RWPE1 (cell line): ENCODE data around the gene IDI1.

Experiments used
- CTCF ChIA-PET: fragments of 350-600 bp; sonication (Branson Sonifier 250); formaldehyde crosslinking; extraction: SDS; loops from one replicate; lab custom pipeline; 2021; lab: Yijun Ruan, JAX
- POLR2A ChIA-PET: fragments of 400-600 bp; formaldehyde crosslinking; extraction: SDS; loops from one replicate; lab custom pipeline; 2020; ENCODE audit warnings: antibody characterized with exemption; ENCODE audit not compliant: low non-redundant PET; lab: Yijun Ruan, JAX
- DNase-seq: peaks from one replicate; pipeline ENCODE4 v3.0.0; 2012; ENCODE audit warnings: low spot score
- H3K27ac ChIP-seq: fragments of 450-650 bp; 2 replicates; pipeline ENCODE4 v1.5.1; 2017
- CTCF ChIP-seq: fragments of 450-650 bp; conservative IDR thresholded peaks from 2 replicates; pipeline ENCODE4 v1.5.1; 2017; ENCODE audit warnings: low read depth, mild to moderate bottlenecking

IDI1 gene

DNA sequence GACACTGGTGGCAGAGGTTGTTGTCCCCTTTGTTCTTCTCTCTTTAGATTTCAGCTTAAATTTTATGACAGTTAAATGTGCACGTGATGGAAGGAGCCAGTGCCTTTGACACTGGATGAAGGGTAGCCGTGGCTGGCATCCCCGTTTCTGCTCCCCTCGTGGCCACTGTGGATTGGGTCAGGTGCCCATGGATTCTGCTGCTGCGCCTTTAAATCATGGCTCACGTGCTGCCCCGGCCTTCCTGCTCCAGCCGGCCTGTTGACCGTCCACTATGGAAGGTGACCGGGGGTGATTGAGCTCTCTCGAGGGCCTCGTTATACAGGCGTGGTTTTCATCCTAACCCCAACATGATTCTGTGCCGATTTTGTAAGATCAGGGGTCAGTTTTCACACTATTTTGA lies 41.8 kb upstream of the IDI1 start:
- no peak for DNase-seq
- ChIA-PET CTCF (interaction anchor here (0.7 kb wide), 1 partner anchor 223 kb away, joined by 3 read pairs; no protein-coding TSS in a partner anchor), POLR2A (interaction anchor here (0.6 kb wide), 1 partner anchor 34 kb away, joined by 3 read pairs; the partner anchor contains the start of gene WDR37)
- no peak for TF ChIP-seq CTCF
- no peak overlapping the region for H3K27ac ChIP-seq

DNA sequence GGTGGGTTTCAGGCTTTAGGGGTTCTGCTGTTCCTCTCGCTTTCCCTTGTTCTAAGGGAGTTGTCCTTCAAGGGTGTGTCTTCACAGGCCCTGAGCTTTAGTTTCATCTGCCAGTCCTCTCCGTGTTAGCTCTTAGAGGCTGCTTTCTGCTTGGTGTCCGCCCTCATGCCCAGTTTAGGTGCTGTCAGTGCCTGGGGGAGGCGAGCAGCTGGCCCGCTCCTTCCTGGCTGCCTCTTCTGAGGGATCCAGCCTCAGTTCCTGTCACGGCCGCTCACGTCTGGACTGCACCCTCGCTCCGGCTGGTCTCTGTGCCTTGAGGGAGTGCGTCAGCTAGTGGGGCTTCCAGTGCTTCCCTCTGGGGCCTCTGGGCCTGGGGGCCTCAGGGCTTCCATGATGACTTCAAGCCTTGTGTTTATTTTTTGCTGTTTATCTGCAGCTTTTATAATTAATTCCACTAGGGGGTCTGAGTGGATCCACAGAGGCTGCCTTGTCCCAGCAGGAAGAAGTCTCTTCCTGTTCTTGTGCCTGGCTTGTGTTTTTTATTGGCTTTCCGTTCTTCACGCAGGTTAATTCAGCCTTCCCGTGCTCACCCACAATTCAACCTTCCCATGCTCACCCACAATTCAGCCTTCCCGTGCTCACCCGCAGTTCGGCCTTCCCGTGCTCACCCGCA lies 40.2 kb upstream of the IDI1 start:
- no peak overlapping the region for H3K27ac ChIP-seq
- POLR2A ChIA-PET, result no interaction called here
- CTCF ChIA-PET, result no interaction called here
- TF ChIP-seq CTCF, result no peak
- no peak for DNase-seq

GRCh38 chr10:1086787-1087186 lies 37.9 kb upstream of the IDI1 start:
- TF ChIP-seq CTCF, result no peak
- no peak overlapping the region for H3K27ac ChIP-seq
- no peak for DNase-seq
- ChIA-PET CTCF (no interaction called here), POLR2A (no interaction called here)

- ChIA-PET CTCF (no interaction called here), POLR2A (no interaction called here)
- no peak for TF ChIP-seq CTCF
- no peak for DNase-seq
- no peak overlapping the region for H3K27ac ChIP-seq
These were observed 36.3 kb upstream of the IDI1 start for GRCh38 chr10:1085258-1085657.

DNA sequence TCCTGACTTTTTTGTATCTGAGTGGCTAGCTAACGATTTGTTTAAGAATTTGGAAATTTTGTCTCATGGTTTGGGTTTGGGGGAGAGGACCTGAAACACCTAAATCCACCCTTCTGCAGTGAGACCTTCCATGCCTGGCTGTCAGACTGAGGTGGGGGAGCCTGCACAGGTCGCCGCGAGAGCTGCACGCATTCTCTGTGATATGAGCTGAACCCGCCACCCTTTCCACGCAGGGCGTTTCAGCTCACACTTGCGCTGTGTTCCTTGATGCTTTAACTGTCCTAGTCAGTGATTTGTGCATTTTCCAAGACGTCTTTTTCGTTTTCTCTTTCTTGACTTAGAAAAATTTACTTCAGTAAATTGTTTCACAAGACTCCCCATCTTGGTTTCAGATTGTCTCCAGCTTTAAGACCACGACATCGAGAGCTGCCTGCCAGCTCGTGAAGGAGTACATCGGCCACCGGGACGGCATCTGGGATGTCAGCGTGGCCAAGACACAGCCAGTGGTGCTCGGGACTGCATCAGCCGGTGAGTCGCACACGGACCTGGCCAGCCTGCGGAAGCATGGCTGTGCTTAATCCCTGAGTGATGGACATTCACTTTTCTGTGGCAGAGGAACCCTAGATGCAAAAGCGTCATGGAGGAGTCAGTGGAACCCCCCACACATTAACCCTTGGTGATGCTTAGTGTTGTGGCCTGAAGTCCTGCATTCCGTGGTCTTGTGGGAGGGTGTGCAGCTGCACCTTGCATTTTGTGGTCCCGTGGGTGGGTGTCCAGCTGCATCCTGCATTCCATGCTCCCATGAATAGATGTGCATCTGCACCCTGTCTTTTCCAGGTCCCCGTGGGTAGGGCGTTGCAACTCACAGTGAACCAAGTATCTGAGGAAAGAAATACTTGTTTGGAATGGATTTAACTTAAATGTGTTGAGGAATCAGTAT lies 35.4 kb upstream of the IDI1 start:
- H3K27ac ChIP-seq, result no peak overlapping the region
- TF ChIP-seq CTCF, result no peak
- ChIA-PET POLR2A (no interaction called here), CTCF (no interaction called here)
- DNase-seq, result no peak

DNA sequence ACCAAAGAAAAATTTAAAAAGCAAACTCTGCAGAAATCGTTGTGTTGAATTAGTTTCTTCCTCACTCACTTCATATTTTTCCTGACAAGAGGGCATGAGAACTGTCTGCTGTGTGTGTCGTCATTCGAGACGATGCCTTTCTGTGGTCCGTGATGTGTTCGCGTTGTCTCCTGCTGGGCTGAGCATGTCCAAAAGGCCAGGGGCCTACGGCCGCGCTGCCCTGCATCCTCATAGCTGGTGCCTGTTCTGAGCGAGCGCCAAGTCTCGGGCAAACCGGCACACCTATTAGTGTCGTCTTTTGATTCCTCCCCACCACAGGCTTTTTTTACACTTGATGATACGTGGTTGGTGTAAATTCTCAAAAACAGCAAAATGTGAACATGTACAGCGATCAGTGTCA lies 34.7 kb upstream of the IDI1 start:
- CTCF ChIA-PET, result no interaction called here
- DNase-seq, result no peak
- POLR2A ChIA-PET, result no interaction called here
- H3K27ac ChIP-seq, result no peak overlapping the region
- no peak for TF ChIP-seq CTCF
